BJ (cell line): ENCODE data around the gene PDPR. TPM values are rescaled to one million over a fixed set of nuclear protein-coding genes. Genes with fewer than 3 reads are reported as not detected.
"Not testable (repeated sequence)": the region's sequence is repeated elsewhere in the genome, so short reads cannot be mapped to it uniquely, and the experiment has no call there.

Experiments
- CTCF ChIA-PET: fragments of 350-600 bp; formaldehyde crosslinking; extraction: SDS; loops from one replicate; lab custom pipeline; 2021; ENCODE audit warnings: antibody characterized with exemption, inconsistent platforms; lab: Yijun Ruan, JAX
- POLR2A ChIA-PET: fragments of 300-600 bp; sonication (Branson Sonifier 250); formaldehyde crosslinking; extraction: SDS; loops from one replicate; lab custom pipeline; 2021; ENCODE audit warnings: antibody characterized with exemption; lab: Charles Lee
- DNase-seq: peaks from one replicate; pipeline ENCODE4 v3.0.0-alpha.2; 2011; ENCODE audit warnings: low read depth
- H3K27me3 ChIP-seq: 2 replicates; pipeline ENCODE4 v1.6.0; 2011; ENCODE audit warnings: low read length; ENCODE audit not compliant: control insufficient read depth, insufficient read depth
- H3K36me3 ChIP-seq: 2 replicates; pipeline ENCODE4 v1.5.1; 2011; ENCODE audit warnings: low read length; ENCODE audit not compliant: control insufficient read depth, insufficient read depth
- H3K4me3 ChIP-seq: 2 replicates; pipeline ENCODE4 v1.5.1; 2011; ENCODE audit warnings: low read depth, mild to moderate bottlenecking, control low read depth, low read length
- polyA plus RNA-seq: library from polyadenylated mRNA; depleted of rRNA; stranded (reverse); fragments of >200 nt; gene quantifications from 2 replicates; pipeline ENCODE4 v1.2.3, GENCODE V29; 2011; rRNA removed
- small RNA-seq: library from RNA; depleted of rRNA; stranded (forward); fragments of <200 nt; gene quantifications from one replicate; pipeline ENCODE3, GENCODE V24; 2012; ENCODE audit warnings: low replicate concordance, low read depth; ENCODE audit not compliant: insufficient read length

The PDPR gene
- polyA plus RNA-seq, 1 experiment: 32.0 TPM

- CTCF ChIA-PET, H3K4me3 ChIP-seq, POLR2A ChIA-PET: not testable (repeated sequence)
Measured at GRCh38 chr16:70196683-70197300, 82.7 kb downstream of the PDPR start.

GRCh38 chr16:70197611-70198010 lies 83.5 kb downstream of the PDPR start:
- not testable (repeated sequence) for DNase-seq

More at GRCh38 chr16:70196683-70197300, 82.7 kb downstream of the PDPR start:
- H3K27me3 ChIP-seq, DNase-seq, H3K36me3 ChIP-seq: not testable (repeated sequence)

GRCh38 chr16:70198230-70198629 lies 84.1 kb downstream of the PDPR start:
- POLR2A ChIA-PET, CTCF ChIA-PET, H3K36me3 ChIP-seq, H3K4me3 ChIP-seq, H3K27me3 ChIP-seq, DNase-seq: not testable (repeated sequence)

More at GRCh38 chr16:70197611-70198010, 83.5 kb downstream of the PDPR start:
- H3K36me3 ChIP-seq, CTCF ChIA-PET, H3K4me3 ChIP-seq, POLR2A ChIA-PET, H3K27me3 ChIP-seq: not testable (repeated sequence)

- POLR2A ChIA-PET, H3K27me3 ChIP-seq, DNase-seq, H3K4me3 ChIP-seq, CTCF ChIA-PET, H3K36me3 ChIP-seq: not testable (repeated sequence)
Measured at GRCh38 chr16:70198666-70199065, 84.5 kb downstream of the PDPR start.

GRCh38 chr16:70199170-70199569 lies 85.0 kb downstream of the PDPR start:
- DNase-seq, H3K36me3 ChIP-seq, POLR2A ChIA-PET, CTCF ChIA-PET, H3K4me3 ChIP-seq, H3K27me3 ChIP-seq: not testable (repeated sequence)

GRCh38 chr16:70200063-70200462 lies 85.9 kb downstream of the PDPR start:
- H3K27me3 ChIP-seq, CTCF ChIA-PET, DNase-seq, H3K4me3 ChIP-seq, H3K36me3 ChIP-seq, POLR2A ChIA-PET: not testable (repeated sequence)

- H3K4me3 ChIP-seq, DNase-seq, POLR2A ChIA-PET, H3K36me3 ChIP-seq, CTCF ChIA-PET, H3K27me3 ChIP-seq: not testable (repeated sequence)
Measured at GRCh38 chr16:70203508-70203907, 89.4 kb downstream of the PDPR start.

GRCh38 chr16:70204010-70204409 lies 89.9 kb downstream of the PDPR start:
- POLR2A ChIA-PET, H3K4me3 ChIP-seq, CTCF ChIA-PET, H3K27me3 ChIP-seq, H3K36me3 ChIP-seq, DNase-seq: not testable (repeated sequence)

GRCh38 chr16:70204668-70205405 lies 90.7 kb downstream of the PDPR start:
- CTCF ChIA-PET: not testable (repeated sequence)

GRCh38 chr16:70206382-70206781 lies 92.2 kb downstream of the PDPR start:
- H3K36me3 ChIP-seq, POLR2A ChIA-PET, H3K4me3 ChIP-seq, H3K27me3 ChIP-seq, CTCF ChIA-PET, DNase-seq: not testable (repeated sequence)

More at GRCh38 chr16:70204668-70205405, 90.7 kb downstream of the PDPR start:
- DNase-seq, POLR2A ChIA-PET, H3K4me3 ChIP-seq, H3K27me3 ChIP-seq, H3K36me3 ChIP-seq: not testable (repeated sequence)

Small RNA genes lying within 50 kb of the gene (small RNA-seq; reads per million reads assigned to genes)
- gene AC009060.2: not detected

Other genes starting within 250 kb of the PDPR start
- 0.04 and 0.07 TPM in 2 replicates for gene CLEC18A, start 163.0 kb upstream of the PDPR start, polyA plus RNA-seq
- gene CLEC18C, start 59.5 kb downstream of the PDPR start, polyA plus RNA-seq: 0.05 TPM in 1 of 2 replicates, not detected in the other
- 10.6 and 14.9 TPM in 2 replicates for gene EXOSC6, start 137.6 kb downstream of the PDPR start, polyA plus RNA-seq
- 178 and 234 TPM in 2 replicates for gene AARS1, start 175.2 kb downstream of the PDPR start, polyA plus RNA-seq
- gene DDX19B, start 184.9 kb downstream of the PDPR start, polyA plus RNA-seq: 33.6 and 55.9 TPM in 2 replicates
- 39.5 and 42.9 TPM in 2 replicates for gene DDX19A, start 232.6 kb downstream of the PDPR start, polyA plus RNA-seq